Fibroblast of the aortic adventitia (primary cell): ENCODE results near the gene ZNF385B. TPM values are rescaled to one million over a fixed set of nuclear protein-coding genes. Genes with fewer than 3 reads are reported as not detected.
"Not testable (repeated sequence)": the region's sequence is repeated elsewhere in the genome, so short reads cannot be mapped to it uniquely, and the experiment has no call there.

ENCODE experiments used
- DNase-seq: peaks from one replicate; pipeline ENCODE4 v3.0.0-alpha.2; 2010; ENCODE audit warnings: low read depth
- H3K4me3 ChIP-seq: 2 replicates; pipeline ENCODE4 v1.5.1; 2011; ENCODE audit warnings: low read depth, mild to moderate bottlenecking, control low read depth, low read length, moderate library complexity
- total RNA-seq: library from RNA; depleted of rRNA; stranded (reverse); fragments of >200 nt; gene quantifications from 2 replicates; pipeline ENCODE4 v1.2.3, GENCODE V29; 2012; ENCODE audit warnings: low replicate concordance
- TF ChIP-seq, protein P1 (sequence below): IDR thresholded peaks from 2 replicates; pipeline ENCODE4 v1.5.1; 2011; ENCODE audit warnings: mild to moderate bottlenecking, low read length, control low read depth, inconsistent platforms; ENCODE audit not compliant: insufficient read depth

ZNF385B gene
- total RNA-seq, 1 donor, result 4.8 TPM

DNA sequence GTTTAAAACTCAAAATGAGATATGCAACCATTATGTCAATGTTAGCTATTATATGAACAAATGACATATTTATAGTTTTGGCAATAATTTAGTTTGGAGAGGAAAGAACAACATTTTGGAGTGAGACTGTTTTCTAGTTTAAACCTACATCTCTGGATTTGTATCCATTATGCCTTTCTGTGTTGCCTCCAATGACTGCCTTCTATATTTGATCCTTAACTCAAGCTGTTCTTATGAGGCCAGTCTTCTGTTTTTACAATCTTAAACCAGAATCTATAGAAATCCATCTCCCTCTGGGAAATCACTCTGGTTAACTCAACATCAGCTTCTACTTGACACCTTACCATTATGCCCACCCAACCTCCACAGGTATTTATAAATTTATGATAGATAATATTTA is 67.5 kb downstream of the ZNF385B start:
- no peak overlapping the region for H3K4me3 ChIP-seq
- DNase-seq, result no peak
- TF ChIP-seq, protein P1, sequence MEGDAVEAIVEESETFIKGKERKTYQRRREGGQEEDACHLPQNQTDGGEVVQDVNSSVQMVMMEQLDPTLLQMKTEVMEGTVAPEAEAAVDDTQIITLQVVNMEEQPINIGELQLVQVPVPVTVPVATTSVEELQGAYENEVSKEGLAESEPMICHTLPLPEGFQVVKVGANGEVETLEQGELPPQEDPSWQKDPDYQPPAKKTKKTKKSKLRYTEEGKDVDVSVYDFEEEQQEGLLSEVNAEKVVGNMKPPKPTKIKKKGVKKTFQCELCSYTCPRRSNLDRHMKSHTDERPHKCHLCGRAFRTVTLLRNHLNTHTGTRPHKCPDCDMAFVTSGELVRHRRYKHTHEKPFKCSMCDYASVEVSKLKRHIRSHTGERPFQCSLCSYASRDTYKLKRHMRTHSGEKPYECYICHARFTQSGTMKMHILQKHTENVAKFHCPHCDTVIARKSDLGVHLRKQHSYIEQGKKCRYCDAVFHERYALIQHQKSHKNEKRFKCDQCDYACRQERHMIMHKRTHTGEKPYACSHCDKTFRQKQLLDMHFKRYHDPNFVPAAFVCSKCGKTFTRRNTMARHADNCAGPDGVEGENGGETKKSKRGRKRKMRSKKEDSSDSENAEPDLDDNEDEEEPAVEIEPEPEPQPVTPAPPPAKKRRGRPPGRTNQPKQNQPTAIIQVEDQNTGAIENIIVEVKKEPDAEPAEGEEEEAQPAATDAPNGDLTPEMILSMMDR, result no peak

DNA sequence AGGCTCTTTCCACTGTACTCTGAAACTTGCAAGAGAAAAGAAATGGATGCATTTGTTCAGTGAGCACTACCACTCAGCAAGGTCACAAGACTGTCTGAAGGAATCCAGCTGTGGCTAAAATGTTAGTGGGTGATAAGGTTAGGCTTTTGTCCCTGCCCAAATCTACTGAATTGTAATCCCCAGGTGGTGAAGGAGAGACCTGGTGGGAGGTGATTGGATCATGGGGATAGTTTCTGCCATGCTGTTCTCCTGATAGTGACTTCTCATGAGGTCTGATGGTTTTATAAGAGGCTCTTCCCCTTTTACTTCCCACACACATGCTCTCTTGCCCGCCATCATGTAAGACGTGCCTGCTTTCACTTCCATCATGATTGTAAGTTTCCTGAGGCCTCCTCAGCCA is 68.2 kb downstream of the ZNF385B start:
- DNase-seq, result no peak
- H3K4me3 ChIP-seq, result no peak overlapping the region
- TF ChIP-seq, protein P1, result no peak

DNA sequence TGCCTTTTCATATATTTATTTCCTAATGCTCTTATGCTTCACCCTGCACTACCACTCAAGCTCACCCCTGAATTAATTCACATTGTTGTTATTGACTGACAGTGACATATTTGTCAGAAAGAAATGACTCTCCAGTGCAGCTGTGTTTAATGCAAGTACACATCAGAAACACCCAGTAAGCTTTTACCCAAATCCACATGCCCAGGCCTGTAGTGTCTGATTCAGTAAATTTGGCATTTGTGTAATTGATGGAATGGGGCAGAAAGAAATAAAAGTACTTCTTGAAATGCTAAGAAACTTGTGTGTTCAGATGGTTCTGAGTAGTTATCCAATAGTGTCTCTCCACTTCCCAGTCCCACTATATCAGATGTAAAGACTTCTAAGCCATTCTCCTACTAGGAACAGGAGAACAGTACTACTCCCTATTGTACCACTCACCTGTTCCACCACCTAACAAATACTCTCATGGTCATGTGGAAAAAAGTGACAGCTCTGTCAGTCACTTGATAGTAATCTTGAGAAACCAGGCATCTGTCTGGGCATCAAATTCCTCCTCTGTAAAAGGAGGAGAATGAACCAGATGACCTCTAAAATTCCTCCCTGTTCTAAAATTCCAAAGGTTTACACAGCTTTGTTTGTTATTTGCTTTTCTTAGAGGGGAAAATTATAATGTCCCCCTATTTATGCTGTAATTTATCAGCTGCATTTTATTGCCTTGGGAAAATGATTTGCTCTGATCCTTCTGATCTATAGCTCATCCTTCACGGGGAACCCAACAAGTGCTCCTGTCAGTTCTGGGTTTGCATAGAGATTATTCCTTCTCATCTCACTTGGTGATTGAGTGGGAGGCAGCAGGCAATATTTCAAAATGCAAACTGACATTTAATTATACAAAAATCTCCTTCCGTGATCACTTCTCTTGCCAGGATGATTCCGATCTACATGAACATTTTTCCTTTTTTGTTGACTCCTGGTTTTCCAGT is 70.9 kb downstream of the ZNF385B start:
- H3K4me3 ChIP-seq, result no peak overlapping the region
- TF ChIP-seq, protein P1, result no peak
- no peak for DNase-seq

DNA sequence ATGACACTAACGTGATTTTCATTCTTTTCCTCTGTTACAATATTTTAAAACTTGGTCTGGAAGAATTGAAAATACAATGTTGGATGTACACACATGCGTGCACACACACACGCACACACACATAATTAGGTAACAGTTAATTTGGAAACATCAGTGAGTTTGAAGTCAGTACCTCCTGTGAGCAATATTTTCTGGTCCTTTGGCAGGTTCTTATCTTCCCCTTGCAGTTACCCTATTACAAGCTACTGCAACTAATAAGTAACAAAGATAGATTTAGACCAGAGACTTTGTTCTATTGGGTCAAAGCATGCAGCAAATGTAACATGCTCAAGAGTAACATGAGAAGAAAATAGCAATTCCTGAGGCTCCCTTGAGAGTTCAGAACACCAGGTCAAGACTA is 73.3 kb downstream of the ZNF385B start:
- TF ChIP-seq, protein P1, result no peak
- DNase-seq, result no peak
- no peak overlapping the region for H3K4me3 ChIP-seq

DNA sequence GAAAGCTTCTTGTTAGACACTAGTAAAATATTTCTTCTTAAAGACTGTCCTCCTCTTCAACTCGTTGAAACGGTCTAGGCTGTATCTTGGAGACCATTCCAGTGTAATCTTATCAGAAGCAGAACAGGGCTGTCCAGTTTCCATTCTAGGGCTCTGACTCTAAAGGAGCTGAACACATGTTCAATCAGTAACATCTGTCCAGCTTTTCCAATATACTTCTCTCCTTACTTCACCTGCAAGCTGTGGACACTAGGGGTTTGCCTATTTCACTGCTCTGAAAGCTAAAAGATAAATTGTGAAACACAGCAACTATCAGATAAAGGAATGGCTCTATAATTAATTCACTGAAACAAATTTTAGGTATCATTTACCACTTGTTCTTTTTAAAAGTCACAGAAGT is 73.8 kb downstream of the ZNF385B start:
- H3K4me3 ChIP-seq, result no peak overlapping the region
- DNase-seq, result no peak
- TF ChIP-seq, protein P1, result no peak

DNA sequence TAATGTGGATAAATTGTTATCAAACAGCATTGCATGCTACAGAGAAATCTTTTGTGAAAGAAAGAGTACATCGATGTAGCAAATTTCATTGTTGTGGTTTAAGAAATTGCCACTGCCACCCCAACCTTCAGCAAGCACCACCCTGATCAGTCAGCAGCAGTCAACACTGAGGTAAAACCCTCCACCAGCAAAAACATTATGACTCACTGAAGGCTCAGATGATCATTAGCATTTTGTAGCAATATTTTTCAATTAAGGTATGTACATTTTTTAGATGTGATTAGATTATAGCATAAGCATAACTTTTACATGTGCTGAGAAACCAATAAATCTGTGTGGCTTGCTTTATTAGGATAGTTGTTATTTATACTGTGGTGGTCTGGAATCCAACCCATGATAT is 75.5 kb downstream of the ZNF385B start:
- TF ChIP-seq, protein P1, result no peak
- H3K4me3 ChIP-seq, result no peak overlapping the region
- DNase-seq, result no peak

DNA sequence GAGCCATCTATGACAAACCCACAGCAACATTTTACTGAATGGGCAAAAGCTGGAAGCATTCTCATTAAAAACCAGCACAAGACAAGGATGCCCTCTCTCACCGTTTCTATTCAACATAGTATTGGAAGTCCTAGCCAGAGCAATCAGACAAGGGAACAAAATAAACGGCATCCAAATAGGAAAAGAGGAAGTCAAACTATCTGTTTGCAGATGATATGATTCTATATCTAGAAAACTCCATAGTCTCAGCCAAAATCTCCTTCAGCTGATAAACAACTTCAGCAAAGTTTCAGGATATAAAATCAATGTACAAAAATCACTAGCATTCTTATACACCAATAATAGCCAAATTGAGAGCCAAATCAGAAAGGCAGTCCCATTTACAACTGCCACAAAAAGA is 79.1 kb downstream of the ZNF385B start:
- H3K4me3 ChIP-seq, DNase-seq: not testable (repeated sequence)
